T-helper 9 cell (primary cell): Measurements from ENCODE around the gene GPAM.
"Not testable (repeated sequence)": the region's sequence is repeated elsewhere in the genome, so short reads cannot be mapped to it uniquely, and the experiment has no call there.

ENCODE experiments used
- DNase-seq: peaks from one replicate; pipeline ENCODE4 v3.0.0-alpha.2; 2020

Gene GPAM

GRCh38 chr10:112216151-112216550 lies 32.6 kb upstream of the GPAM start:
- DNase-seq = no peak

- no peak for DNase-seq
Measured at GRCh38 chr10:112215342-112215774, 31.8 kb upstream of the GPAM start.

- no peak for DNase-seq
Measured at GRCh38 chr10:112214298-112214926, 30.8 kb upstream of the GPAM start.

GRCh38 chr10:112213836-112214235 lies 30.3 kb upstream of the GPAM start:
- DNase-seq = no peak

- DNase-seq = no peak
Measured at GRCh38 chr10:112213098-112213823, 29.7 kb upstream of the GPAM start.

GRCh38 chr10:112210666-112211065 lies 27.1 kb upstream of the GPAM start:
- no peak for DNase-seq

- DNase-seq = no peak
Measured at GRCh38 chr10:112209684-112210131, 26.1 kb upstream of the GPAM start.

- no peak for DNase-seq
Measured at GRCh38 chr10:112208997-112209396, 25.4 kb upstream of the GPAM start.

- no peak for DNase-seq
Measured at GRCh38 chr10:112208292-112208691, 24.7 kb upstream of the GPAM start.

GRCh38 chr10:112203328-112204076 lies 19.9 kb upstream of the GPAM start:
- DNase-seq = no peak

GRCh38 chr10:112202561-112203241 lies 19.1 kb upstream of the GPAM start:
- no peak for DNase-seq

GRCh38 chr10:112202076-112202475 lies 18.5 kb upstream of the GPAM start:
- DNase-seq = no peak

- DNase-seq = no peak
Measured at GRCh38 chr10:112201334-112201733, 17.8 kb upstream of the GPAM start.

- not testable (repeated sequence) for DNase-seq
Measured at GRCh38 chr10:112200259-112200658, 16.7 kb upstream of the GPAM start.

- DNase-seq = not testable (repeated sequence)
Measured at GRCh38 chr10:112197662-112198061, 14.1 kb upstream of the GPAM start.

- DNase-seq = no peak
Measured at GRCh38 chr10:112195224-112195623, 11.7 kb upstream of the GPAM start.

GRCh38 chr10:112191791-112192190 lies 8.2 kb upstream of the GPAM start:
- DNase-seq = no peak

- DNase-seq = no peak
Measured at GRCh38 chr10:112191041-112191590, 7.6 kb upstream of the GPAM start.

- DNase-seq = no peak
Measured at GRCh38 chr10:112189465-112189864, 5.9 kb upstream of the GPAM start.

- no peak for DNase-seq
Measured at GRCh38 chr10:112187527-112187926, 4.0 kb upstream of the GPAM start.

GRCh38 chr10:112185959-112186358 lies 2.4 kb upstream of the GPAM start:
- no peak for DNase-seq

- DNase-seq = no peak
Measured at GRCh38 chr10:112184379-112184778, 814 bp upstream of the GPAM start.

- no peak for DNase-seq
Measured at GRCh38 chr10:112184052-112184371, 447 bp upstream of the GPAM start.
